Tibial nerve (tissue), 4 donors: Measurements from ENCODE around the gene DCUN1D3.

Experiments used
- CTCF ChIP-seq, 5 experiments: fragments of 200-600 bp in 3 of 5; fragments of 450-650 bp in 2 of 5; sonication (generic) in 3 of 5; IDR thresholded peaks; one replicate each; pipeline ENCODE4 v1.5.1; 2016 to 2019; ENCODE audit warnings: antibody characterized with exemption in 5 of 5, mild to moderate bottlenecking in 3 of 5, moderate library complexity in 2 of 5
- EP300 ChIP-seq, 2 donors: sonication (generic); formaldehyde crosslinking; IDR thresholded peaks; one replicate each; pipeline ENCODE4 v1.6.1; 2017; ENCODE audit warnings: antibody characterized with exemption in 2 of 2, mild to moderate bottlenecking in 1 of 2
- POLR2A ChIP-seq, 2 donors: fragments of 450-650 bp; IDR thresholded peaks; one replicate each; pipeline ENCODE4 v1.6.1; 2017; ENCODE audit warnings: antibody characterized with exemption in 2 of 2, mild to moderate bottlenecking in 2 of 2, moderate library complexity in 2 of 2

GRCh38 chr16:20937736-20938135 lies 37.6 kb upstream of the DCUN1D3 start:
- TF ChIP-seq CTCF (IDR thresholded peaks at IDR 0.05) (no peak), EP300 (IDR thresholded peaks at IDR 0.05) (no peak), POLR2A (IDR thresholded peaks at IDR 0.05) (no peak)
